Mesenchymal stem cell (in vitro differentiated cells and primary cell): ENCODE measurements around the gene PSMF1.

Source experiments
- DNase-seq: peaks from one replicate; pipeline ENCODE4 v3.0.0-alpha.2; 2013
- H2AFZ ChIP-seq: one replicate; pipeline ENCODE4 v1.6.1; 2013; ENCODE audit warnings: low read depth, mild to moderate bottlenecking, control low read depth, inconsistent platforms, low read length, moderate library complexity
- H2AK5ac ChIP-seq: 2 replicates; pipeline ENCODE4 v1.6.1; 2013; ENCODE audit warnings: low read length, moderate library complexity, mild to moderate bottlenecking, inconsistent platforms; ENCODE audit not compliant: severe bottlenecking
- H2BK120ac ChIP-seq: one replicate; pipeline ENCODE4 v1.6.1; 2013; ENCODE audit warnings: low read depth, mild to moderate bottlenecking, inconsistent platforms, low read length, moderate library complexity
- H2BK12ac ChIP-seq, 2 experiments: one replicate each; pipeline ENCODE4 v1.6.1; 2013; ENCODE audit warnings: inconsistent platforms in 2 of 2, low read length in 2 of 2, mild to moderate bottlenecking in 2 of 2, moderate library complexity in 2 of 2, control low read depth in 1 of 2
- H2BK15ac ChIP-seq: one replicate; pipeline ENCODE4 v1.6.1; 2013; ENCODE audit warnings: mild to moderate bottlenecking, low read depth, inconsistent platforms; ENCODE audit not compliant: poor library complexity, severe bottlenecking
- H2BK5ac ChIP-seq: 2 replicates; pipeline ENCODE4 v1.6.1; 2013; ENCODE audit warnings: low read depth, mild to moderate bottlenecking, low read length, control low read depth, inconsistent platforms; ENCODE audit not compliant: poor library complexity, severe bottlenecking
- H3K14ac ChIP-seq, 2 experiments: one replicate each; pipeline ENCODE4 v1.6.1; 2013; ENCODE audit warnings: inconsistent platforms in 2 of 2, low read length in 2 of 2, control low read depth in 1 of 2, mild to moderate bottlenecking in 1 of 2, moderate library complexity in 1 of 2
- H3K18ac ChIP-seq, 2 experiments: one replicate each; pipeline ENCODE4 v1.6.1; 2013; ENCODE audit warnings: inconsistent platforms in 2 of 2, low read length in 2 of 2, control low read depth in 1 of 2, low read depth in 1 of 2, mild to moderate bottlenecking in 1 of 2
- H3K23ac ChIP-seq, 2 experiments: one replicate each; pipeline ENCODE4 v1.6.1; 2013; ENCODE audit warnings: inconsistent platforms in 2 of 2, low read length in 2 of 2, mild to moderate bottlenecking in 2 of 2, moderate library complexity in 2 of 2, control low read depth in 1 of 2
- H3K27ac ChIP-seq: 2 replicates; pipeline ENCODE4 v1.5.1; 2013; ENCODE audit warnings: mild to moderate bottlenecking, moderate library complexity, low read length, control low read depth, inconsistent platforms; ENCODE audit not compliant: poor library complexity, severe bottlenecking
- H3K27me3 ChIP-seq, 2 experiments: 2 replicates each; pipeline versions ENCODE4 v1.6.1 to v1.7.0; 2013; ENCODE audit warnings: low read length in 2 of 2, mild to moderate bottlenecking in 2 of 2, moderate library complexity in 2 of 2, control low read depth in 1 of 2, inconsistent platforms in 1 of 2; ENCODE audit not compliant: control insufficient read depth in 1 of 2, insufficient read depth in 1 of 2
- H3K36me3 ChIP-seq, 2 experiments: 2 replicates each; pipeline versions ENCODE4 v1.6.1 to v1.7.0; 2013; ENCODE audit warnings: low read length in 2 of 2, control low read depth in 1 of 2, inconsistent platforms in 1 of 2, low read depth in 1 of 2, mild to moderate bottlenecking in 1 of 2; ENCODE audit not compliant: insufficient read depth in 2 of 2, control insufficient read depth in 1 of 2
- H3K4ac ChIP-seq, 2 experiments: one replicate each; pipeline ENCODE4 v1.6.1; 2013; ENCODE audit warnings: inconsistent platforms in 2 of 2, low read length in 2 of 2, mild to moderate bottlenecking in 2 of 2, moderate library complexity in 2 of 2, control low read depth in 1 of 2, low read depth in 1 of 2
- H3K4me1 ChIP-seq: 2 replicates; pipeline ENCODE4 v1.6.1; 2013; ENCODE audit warnings: low read depth, low read length, control low read depth; ENCODE audit not compliant: control insufficient read depth, insufficient read depth
- H3K4me2 ChIP-seq: 2 replicates; pipeline ENCODE4 v1.6.1; 2013; ENCODE audit warnings: low read length, mild to moderate bottlenecking, inconsistent platforms; ENCODE audit not compliant: poor library complexity, severe bottlenecking
- H3K4me3 ChIP-seq, 2 experiments: 2 replicates each; pipeline versions ENCODE4 v1.5.1 to v1.7.0; 2013; ENCODE audit warnings: low read length in 2 of 2, mild to moderate bottlenecking in 2 of 2, control low read depth in 1 of 2, low read depth in 1 of 2; ENCODE audit not compliant: insufficient read depth in 1 of 2
- H3K79me1 ChIP-seq: replicated peaks from 2 replicates; pipeline ENCODE4 v1.6.1; 2013; ENCODE audit warnings: mild to moderate bottlenecking, control low read depth, low read length, inconsistent platforms; ENCODE audit not compliant: poor library complexity, severe bottlenecking
- H3K9ac ChIP-seq: 2 replicates; pipeline ENCODE4 v1.7.0; 2013; ENCODE audit warnings: mild to moderate bottlenecking, low read length, moderate library complexity
- H3K9me3 ChIP-seq: 2 replicates; pipeline ENCODE4 v1.7.0; 2013; ENCODE audit warnings: mild to moderate bottlenecking, low read length; ENCODE audit not compliant: control insufficient read depth
- H4K8ac ChIP-seq: one replicate; pipeline ENCODE4 v1.6.1; 2013; ENCODE audit warnings: inconsistent platforms, mild to moderate bottlenecking, low read length, moderate library complexity
- H4K91ac ChIP-seq: one replicate; pipeline ENCODE4 v1.6.1; 2013; ENCODE audit warnings: mild to moderate bottlenecking, low read length, inconsistent platforms
- WGBS: methylation state at CpG from one replicate; pipeline ENCODE4 v1.1.7; 2013; ENCODE audit warnings: mixed read lengths; 5-methylcytosine and 5-hydroxymethylcytosine counted together

Gene PSMF1

DNA sequence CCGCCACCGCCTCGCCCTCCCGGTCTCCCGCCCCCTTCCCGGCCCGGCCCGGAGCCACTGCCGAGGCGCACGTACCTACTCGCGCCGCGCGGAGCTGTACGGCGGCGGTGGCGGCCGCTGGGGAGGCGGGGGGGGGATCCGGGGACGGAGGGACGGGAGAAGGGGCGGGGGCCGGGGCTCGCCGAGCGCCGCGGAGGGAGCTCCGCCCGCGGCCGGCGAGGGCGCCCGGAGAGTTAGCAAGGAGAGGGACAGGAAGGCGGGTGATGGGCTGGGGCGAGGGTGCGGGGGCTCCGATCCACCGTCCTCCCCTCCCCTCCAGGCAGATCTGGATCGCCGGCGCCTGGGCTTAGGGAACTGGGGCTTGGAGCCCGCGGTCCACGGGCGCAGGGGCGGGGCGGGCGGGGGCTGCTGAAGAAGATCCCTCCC, 66.9 kb downstream of the PSMF1 start:
- Histone ChIP-seq H3K18ac (no peak overlapping the region), H3K36me3 (peaks cover 0 to 5% of the 10 kb centered on the region in 2 experiments), H3K27ac (no peak overlapping the region), H3K23ac (no peak overlapping the region), H3K9me3 (no peaks in the 10 kb centered on the region), H2BK120ac (no peak overlapping the region), H3K27me3 (peaks cover 66 to 67% of the 10 kb centered on the region in 2 experiments), H2BK12ac (no peak overlapping the region), H3K14ac (no peak overlapping the region), H3K79me1 (no peaks in the 10 kb centered on the region), H4K8ac (no peak overlapping the region), H3K4me2 (peak overlapping the region; percentile 93), H3K4me3 (peak overlapping the region in 1 of 2 experiments; percentile 57), H3K4ac (no peak overlapping the region), H2AFZ (no peak overlapping the region), H2BK15ac (peak overlapping the region; percentile 76), H2AK5ac (no peak overlapping the region), H3K9ac (no peak overlapping the region), H4K91ac (no peak overlapping the region), H2BK5ac (no peak overlapping the region), H3K4me1 (peaks cover 18% of the 10 kb centered on the region)
- DNase-seq, result peak; percentile 13
- WGBS, result 2% methylated on average over 25 of the region's 54 CpGs

DNA sequence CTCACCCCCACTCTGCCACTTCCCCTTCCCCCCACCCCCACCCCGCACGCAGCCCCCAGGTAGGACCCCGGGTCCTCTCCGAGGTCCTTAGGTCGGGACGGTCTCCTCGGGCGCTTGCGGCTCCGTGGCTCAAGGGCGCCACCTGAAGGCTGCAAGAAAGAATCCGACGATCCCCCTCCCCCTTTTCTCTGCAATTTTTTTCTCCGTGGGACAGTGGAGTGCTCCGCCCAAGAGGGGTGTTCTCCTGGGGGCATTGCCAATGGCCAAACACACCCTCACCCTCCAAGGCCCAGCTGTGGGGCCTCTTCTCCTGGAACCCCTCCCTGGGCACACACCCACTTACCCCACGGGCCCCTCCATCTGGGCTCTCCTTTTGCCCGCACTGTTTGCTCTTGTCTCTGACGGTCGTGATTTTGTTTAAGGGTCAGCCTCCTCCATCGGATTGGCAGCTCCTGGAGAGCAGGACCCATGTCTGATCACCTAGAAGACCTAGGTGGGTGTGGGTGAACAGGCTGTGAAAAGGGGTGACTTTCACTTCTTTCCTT, 67.5 kb downstream of the PSMF1 start:
- DNase-seq, result peak; percentile 71
- peak overlapping the region in 1 of 2 experiments; percentile 57 for H3K4me3 ChIP-seq
- no peak overlapping the region for H2AFZ ChIP-seq
- H3K4ac ChIP-seq, result no peak overlapping the region
- peak overlapping the region; percentile 47 for H4K8ac ChIP-seq
- H2BK5ac ChIP-seq, result no peak overlapping the region
- H3K18ac ChIP-seq, result peak overlapping the region in 1 of 2 experiments; percentile 24
- H2BK12ac ChIP-seq, result peak overlapping the region in 1 of 2 experiments; percentile 45
- H3K9ac ChIP-seq, result no peak overlapping the region
- H3K23ac ChIP-seq, result no peak overlapping the region
- H3K27me3 ChIP-seq, result peaks cover 71 to 73% of the 10 kb centered on the region in 2 experiments
- peaks cover 0 to 4% of the 10 kb centered on the region in 2 experiments for H3K36me3 ChIP-seq
- no peaks in the 10 kb centered on the region for H3K9me3 ChIP-seq
- no peak overlapping the region for H3K4me2 ChIP-seq
- WGBS, result 13% methylated on average over 19 of the region's 20 CpGs
- H3K4me1 ChIP-seq, result peaks cover 18% of the 10 kb centered on the region
- no peak overlapping the region for H3K14ac ChIP-seq
- H2BK15ac ChIP-seq, result no peak overlapping the region
- H3K79me1 ChIP-seq, result no peaks in the 10 kb centered on the region
- no peak overlapping the region for H3K27ac ChIP-seq
- no peak overlapping the region for H2BK120ac ChIP-seq
- no peak overlapping the region for H2AK5ac ChIP-seq
- H4K91ac ChIP-seq, result no peak overlapping the region

DNA sequence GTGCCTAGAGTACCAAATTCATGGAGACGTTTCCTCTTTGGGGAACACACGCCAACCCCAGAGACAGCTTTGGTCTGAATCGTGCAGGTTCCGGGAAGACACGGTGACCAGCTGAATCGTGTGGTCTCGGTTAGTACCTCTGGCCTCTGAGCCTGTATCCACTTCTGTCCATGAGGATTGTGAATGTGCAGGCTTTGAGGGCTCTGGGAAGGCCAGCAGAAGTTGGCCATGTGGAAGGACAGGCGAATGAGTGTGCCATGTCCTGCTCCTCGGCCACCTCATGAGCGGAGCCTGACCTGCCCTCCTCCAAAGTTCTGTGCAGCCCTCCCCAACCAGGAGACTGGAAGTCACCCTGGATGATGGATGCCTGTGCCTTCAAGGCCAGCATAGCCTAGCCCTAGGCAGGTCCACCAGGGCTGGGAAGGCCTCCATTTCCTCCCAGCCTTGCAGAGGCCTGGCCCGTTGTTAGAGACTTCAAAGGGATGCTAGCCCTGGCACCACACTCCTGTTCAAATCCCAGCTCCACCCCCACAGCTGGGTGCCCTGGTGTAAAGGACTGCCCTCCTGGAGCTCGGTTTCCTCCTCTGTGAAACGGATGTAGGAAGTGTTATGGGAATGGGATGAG, 68.1 kb downstream of the PSMF1 start:
- 84% methylated on average over 11 of the region's 13 CpGs for WGBS
- Histone ChIP-seq H4K8ac (peak overlapping the region; percentile 35), H2BK12ac (peak overlapping the region in 1 of 2 experiments; percentile 45), H3K9me3 (no peaks in the 10 kb centered on the region), H3K4me3 (no peak overlapping the region), H3K4me2 (no peak overlapping the region), H3K4ac (no peak overlapping the region), H3K9ac (no peak overlapping the region), H3K27me3 (peaks cover 77 to 79% of the 10 kb centered on the region in 2 experiments), H2BK15ac (no peak overlapping the region), H3K4me1 (peaks cover 18% of the 10 kb centered on the region), H2AFZ (no peak overlapping the region), H4K91ac (peak overlapping the region; percentile 79), H2AK5ac (no peak overlapping the region), H2BK5ac (no peak overlapping the region), H3K36me3 (no peaks in the 10 kb centered on the region), H3K18ac (peak overlapping the region in 1 of 2 experiments; percentile 18), H3K14ac (peak overlapping the region in 1 of 2 experiments; percentile 71), H3K23ac (peak overlapping the region in 1 of 2 experiments; percentile 77), H2BK120ac (no peak overlapping the region), H3K79me1 (no peaks in the 10 kb centered on the region), H3K27ac (no peak overlapping the region)
- DNase-seq, result no peak

DNA sequence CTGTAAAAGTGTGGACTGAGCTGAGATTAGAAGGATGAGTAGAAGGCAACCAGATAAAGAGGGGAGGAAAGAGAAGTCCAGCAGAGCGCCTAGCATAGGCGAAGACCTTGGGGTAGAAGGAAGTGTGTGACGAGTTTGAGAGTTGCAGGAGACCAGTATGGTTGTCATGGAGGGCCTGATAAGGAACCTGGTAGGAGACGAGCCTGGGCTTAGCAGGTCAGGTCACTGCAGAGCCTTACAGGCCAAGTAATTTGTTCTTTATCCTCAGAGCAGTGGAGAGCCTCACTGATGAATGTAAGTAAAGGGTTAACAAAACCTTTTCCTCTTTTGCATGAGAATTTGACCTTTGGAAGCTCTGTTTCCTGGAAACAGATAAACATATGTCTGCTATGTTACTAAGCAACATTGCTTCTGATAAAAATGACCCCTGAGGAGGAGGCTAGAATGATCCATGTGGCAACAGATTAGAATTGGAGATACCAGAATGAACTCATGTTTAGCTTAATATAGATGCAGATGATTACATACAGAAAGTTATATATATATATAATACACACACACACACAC, 69.3 kb downstream of the PSMF1 start:
- Histone ChIP-seq H3K27ac (no peak overlapping the region), H4K8ac (no peak overlapping the region), H3K4me2 (no peak overlapping the region), H3K18ac (no peak overlapping the region), H3K4me1 (peaks cover 18% of the 10 kb centered on the region), H3K79me1 (no peaks in the 10 kb centered on the region), H3K27me3 (peaks cover 77 to 82% of the 10 kb centered on the region in 2 experiments), H3K14ac (no peak overlapping the region), H2BK12ac (peak overlapping the region in 1 of 2 experiments; percentile 50), H2BK5ac (no peak overlapping the region), H3K23ac (no peak overlapping the region), H2AFZ (no peak overlapping the region), H3K4ac (no peak overlapping the region), H4K91ac (no peak overlapping the region), H2BK120ac (no peak overlapping the region), H3K36me3 (no peaks in the 10 kb centered on the region), H2BK15ac (peak overlapping the region; percentile 37), H3K9ac (no peak overlapping the region), H2AK5ac (no peak overlapping the region), H3K9me3 (no peaks in the 10 kb centered on the region), H3K4me3 (no peak overlapping the region)
- 49% methylated on average over 4 of the region's 4 CpGs for WGBS
- DNase-seq, result peak; percentile 83
